ENCODE measurements around the gene LPCAT1.

GRCh38 chr5:1470762-1471211 lies 53.0 kb downstream of the LPCAT1 start:
- TF ChIP-seq EZH2 (IDR thresholded peaks at IDR 0.05; ENCODE audit: insufficient read depth, poor library complexity, severe bottlenecking) (no peak), EZH2phosphoT487 (IDR thresholded peaks at IDR 0.05; ENCODE audit: insufficient read depth, low read depth) (no peak)
